Measurements from ENCODE around the gene C16orf92.

Gene C16orf92

GRCh38 chr16:30046588-30046987 lies 23.6 kb downstream of the C16orf92 start:
- no peak for DNase-seq (ENCODE audit: low read depth in 1 of 2, low spot score in 1 of 2)
- Histone ChIP-seq H3K27me3 (ENCODE audit: insufficient read depth, poor library complexity, severe bottlenecking) (no peaks in the 10 kb centered on the region), H3K27ac (replicated peaks) (no peak overlapping the region), H3K4me3 (replicated peaks; ENCODE audit: insufficient read depth, low read length) (no peak overlapping the region)
- TF ChIP-seq POLR2AphosphoS5 (IDR thresholded peaks at IDR 0.05; ENCODE audit: low read depth) (no peak), GABPA (IDR thresholded peaks at IDR 0.05; ENCODE audit: low read depth) (no peak), SPI1 (IDR thresholded peaks at IDR 0.05; ENCODE audit: borderline replicate concordance, low read depth) (no peak), REST (IDR thresholded peaks at IDR 0.05; ENCODE audit: insufficient replicate concordance, low read depth) (no peak), CTCF (IDR thresholded peaks at IDR 0.05; ENCODE audit: insufficient read depth, low read length) (no peak)

- TF ChIP-seq GABPA (IDR thresholded peaks at IDR 0.05; ENCODE audit: low read depth), result no peak
- H3K27ac ChIP-seq (replicated peaks), result no peak overlapping the region
- H3K27me3 ChIP-seq (ENCODE audit: insufficient read depth, poor library complexity, severe bottlenecking), result no peaks in the 10 kb centered on the region
- H3K4me3 ChIP-seq (replicated peaks; ENCODE audit: insufficient read depth, low read length), result no peak overlapping the region
- no peak for DNase-seq (ENCODE audit: low read depth in 1 of 2, low spot score in 1 of 2)
These were observed 26.9 kb downstream of the C16orf92 start for GRCh38 chr16:30049871-30050270.

- TF ChIP-seq REST (IDR thresholded peaks at IDR 0.05; ENCODE audit: insufficient replicate concordance, low read depth) (no peak), POLR2AphosphoS5 (IDR thresholded peaks at IDR 0.05; ENCODE audit: low read depth) (no peak), GABPA (IDR thresholded peaks at IDR 0.05; ENCODE audit: low read depth) (no peak), CTCF (IDR thresholded peaks at IDR 0.05; ENCODE audit: insufficient read depth, low read length) (no peak), SPI1 (IDR thresholded peaks at IDR 0.05; ENCODE audit: borderline replicate concordance, low read depth) (no peak)
- H3K27me3 ChIP-seq (ENCODE audit: insufficient read depth, poor library complexity, severe bottlenecking), result no peaks in the 10 kb centered on the region
These were observed 28.5 kb downstream of the C16orf92 start for GRCh38 chr16:30051518-30051917.

GRCh38 chr16:30052671-30053372 lies 29.8 kb downstream of the C16orf92 start:
- peak; percentile 93 to 95 for DNase-seq (ENCODE audit: low read depth in 1 of 2, low spot score in 1 of 2)
- Histone ChIP-seq H3K4me3 (replicated peaks; ENCODE audit: insufficient read depth, low read length) (peak overlapping the region; percentile 82), H3K27ac (replicated peaks) (peak overlapping the region; percentile 88), H3K27me3 (ENCODE audit: insufficient read depth, poor library complexity, severe bottlenecking) (no peaks in the 10 kb centered on the region)
- TF ChIP-seq SPI1 (IDR thresholded peaks at IDR 0.05; ENCODE audit: borderline replicate concordance, low read depth) (peak; percentile 30; the same call in 1 of the 2 replicates), POLR2AphosphoS5 (IDR thresholded peaks at IDR 0.05; ENCODE audit: low read depth) (peak; percentile 87), GABPA (IDR thresholded peaks at IDR 0.05; ENCODE audit: low read depth) (no peak), REST (IDR thresholded peaks at IDR 0.05; ENCODE audit: insufficient replicate concordance, low read depth) (no peak)

More at GRCh38 chr16:30051518-30051917, 28.5 kb downstream of the C16orf92 start:
- DNase-seq (ENCODE audit: low read depth in 1 of 2, low spot score in 1 of 2), result no peak
- no peak overlapping the region for H3K4me3 ChIP-seq (replicated peaks; ENCODE audit: insufficient read depth, low read length)
- H3K27ac ChIP-seq (replicated peaks), result no peak overlapping the region

All from HL-60 (cell line).